Esophagus muscularis mucosa (tissue), 4 donors: ENCODE measurements around the gene AUTS2. TPM values are rescaled to one million over a fixed set of nuclear protein-coding genes. Genes with fewer than 3 reads are reported as not detected.
A peak's percentile ranks its signal among the peaks of the same experiment; 100 is the strongest.

ENCODE experiments used
- DNase-seq: peaks from one replicate; pipeline ENCODE4 v3.0.0-alpha.2; 2017; ENCODE audit errors: extremely low spot score
- H3K27ac ChIP-seq, 4 donors: fragments of 200-600 bp; sonication (generic); replicated peaks in 1 of 4; 1 replicate in 3 of 4; 2 replicates in 1 of 4; pipeline ENCODE4 v1.5.1; 2016 to 2019; ENCODE audit warnings: mild to moderate bottlenecking in 1 of 4
- H3K27me3 ChIP-seq, 4 donors: fragments of 200-600 bp; sonication (generic); one replicate each; pipeline versions ENCODE4 v1.5.1 to v1.6.0; 2016 to 2019
- H3K36me3 ChIP-seq, 4 donors: fragments of 200-600 bp; sonication (generic); one replicate each; pipeline ENCODE4 v1.5.1; 2016 to 2019
- H3K4me1 ChIP-seq, 4 donors: fragments of 200-600 bp; sonication (generic); one replicate each; pipeline ENCODE4 v1.5.1; 2016 to 2019
- H3K4me3 ChIP-seq, 4 donors: fragments of 200-600 bp; sonication (generic); 1 replicate in 2 of 4; 2 replicates in 2 of 4; pipeline ENCODE4 v1.5.1; 2016 to 2019; ENCODE audit warnings: mild to moderate bottlenecking in 4 of 4, moderate library complexity in 1 of 4
- H3K9me3 ChIP-seq, 4 donors: fragments of 200-600 bp; sonication (generic); 1 replicate in 3 of 4; 2 replicates in 1 of 4; pipeline ENCODE4 v1.5.1; 2016 to 2019
- CTCF ChIP-seq, 3 experiments: fragments of 200-600 bp in 2 of 3; fragments of 450-650 bp in 1 of 3; sonication (generic) in 2 of 3; IDR thresholded peaks; one replicate each; pipeline ENCODE4 v1.5.1; 2017 to 2019; ENCODE audit warnings: antibody characterized with exemption in 3 of 3, mild to moderate bottlenecking in 2 of 3, moderate library complexity in 1 of 3
- EP300 ChIP-seq: sonication (generic); formaldehyde crosslinking; IDR thresholded peaks from one replicate; pipeline ENCODE4 v1.6.1; 2017; ENCODE audit warnings: antibody characterized with exemption
- POLR2A ChIP-seq: fragments of 450-650 bp; IDR thresholded peaks from one replicate; pipeline ENCODE4 v1.6.1; 2017; ENCODE audit warnings: antibody characterized with exemption, moderate library complexity, mild to moderate bottlenecking, low read depth
- POLR2AphosphoS5 ChIP-seq, 2 donors: sonication (generic); formaldehyde crosslinking; IDR thresholded peaks; one replicate each; pipeline ENCODE4 v1.6.1; 2017; ENCODE audit warnings: antibody characterized with exemption in 2 of 2
- WGBS: methylation state at CpG from one replicate; pipeline ENCODE4 v1.1.5; 2018; 5-methylcytosine and 5-hydroxymethylcytosine counted together
- intact Hi-C: fragments of 100-400 bp; cut with DNase I; formaldehyde crosslinking; loops from one replicate; pipeline ENCODE4 v1.15.1; 2023
- total RNA-seq, 4 donors: library from RNA; depleted of rRNA; stranded (reverse); fragments of >200 nt; gene quantifications; one replicate each; pipeline versions ENCODE4 v1.1.0 to v1.2.1, GENCODE V29; 2016

AUTS2 gene
- total RNA-seq, 4 donors from 2014 or later = 18.5 to 44.9 (median 34.2) TPM

GRCh38 chr7:69682518-69682917, 84.2 kb downstream of the AUTS2 start:
- no peaks in the 10 kb centered on the region for H3K9me3 ChIP-seq
- peaks cover 13 to 70% (median 57%) of the 10 kb centered on the region in 4 donors for H3K4me1 ChIP-seq
- TF ChIP-seq CTCF (IDR thresholded peaks at IDR 0.05) = no peak
- TF ChIP-seq POLR2A = no peak
- TF ChIP-seq POLR2AphosphoS5 (IDR thresholded peaks at IDR 0.05) = no peak
- no peak for TF ChIP-seq EP300
- H3K27me3 ChIP-seq = no peaks in the 10 kb centered on the region
- WGBS = 80% methylated on average over 4 of the region's 4 CpGs
- no peak overlapping the region for H3K27ac ChIP-seq
- DNase-seq = no peak
- H3K4me3 ChIP-seq = no peak overlapping the region
- intact Hi-C loops = no loop called here
- H3K36me3 ChIP-seq = no peaks in the 10 kb centered on the region

GRCh38 chr7:69683002-69683401, 84.7 kb downstream of the AUTS2 start:
- H3K27me3 ChIP-seq = no peaks in the 10 kb centered on the region
- H3K36me3 ChIP-seq = no peaks in the 10 kb centered on the region
- TF ChIP-seq POLR2A (no peak), POLR2AphosphoS5 (IDR thresholded peaks at IDR 0.05) (no peak), EP300 (no peak)
- no peak overlapping the region for H3K4me3 ChIP-seq
- DNase-seq = no peak
- whole genome bisulfite sequencing = 86% methylated on average over 8 of the region's 8 CpGs
- H3K27ac ChIP-seq = no peak overlapping the region
- intact Hi-C loops = no loop called here
- no peaks in the 10 kb centered on the region for H3K9me3 ChIP-seq
- H3K4me1 ChIP-seq = peaks cover 9 to 70% (median 56%) of the 10 kb centered on the region in 4 donors

GRCh38 chr7:69684369-69685292, 86.4 kb downstream of the AUTS2 start:
- no peak for TF ChIP-seq EP300
- TF ChIP-seq POLR2AphosphoS5 (IDR thresholded peaks at IDR 0.05) = no peak
- no peak for TF ChIP-seq CTCF (IDR thresholded peaks at IDR 0.05)
- TF ChIP-seq POLR2A = no peak
- no peaks in the 10 kb centered on the region for H3K36me3 ChIP-seq
- intact Hi-C loops = no loop called here
- peaks cover 0 to 62% (median 43%) of the 10 kb centered on the region in 4 donors for H3K4me1 ChIP-seq
- no peaks in the 10 kb centered on the region for H3K27me3 ChIP-seq
- DNase-seq = no peak
- no peak overlapping the region for H3K4me3 ChIP-seq
- peak overlapping the region in 3 of 4 donors; percentile 5 to 20 (median 13) for H3K27ac ChIP-seq
- H3K9me3 ChIP-seq = no peaks in the 10 kb centered on the region
- 82% methylated on average over 8 of the region's 8 CpGs for WGBS

- no peaks in the 10 kb centered on the region for H3K9me3 ChIP-seq
- intact Hi-C loops = no loop called here
- peak overlapping the region in 3 of 4 donors; percentile 5 to 20 (median 13) for H3K27ac ChIP-seq
- no peak overlapping the region for H3K4me3 ChIP-seq
- H3K36me3 ChIP-seq = no peaks in the 10 kb centered on the region
- peaks cover 0 to 62% (median 42%) of the 10 kb centered on the region in 4 donors for H3K4me1 ChIP-seq
- DNase-seq = no peak
- no peaks in the 10 kb centered on the region for H3K27me3 ChIP-seq
- TF ChIP-seq POLR2AphosphoS5 (IDR thresholded peaks at IDR 0.05) (no peak), POLR2A (no peak), EP300 (no peak), CTCF (IDR thresholded peaks at IDR 0.05) (no peak)
- WGBS = 9% methylated on average over 1 of the region's 1 CpG
These were observed 87.0 kb downstream of the AUTS2 start for GRCh38 chr7:69685293-69685631.

GRCh38 chr7:69686366-69686765, 88.1 kb downstream of the AUTS2 start:
- H3K4me1 ChIP-seq = peaks cover 0 to 52% (median 35%) of the 10 kb centered on the region in 4 donors
- H3K27me3 ChIP-seq = no peaks in the 10 kb centered on the region
- H3K36me3 ChIP-seq = no peaks in the 10 kb centered on the region
- H3K9me3 ChIP-seq = no peaks in the 10 kb centered on the region
- WGBS = 91% methylated on average over 2 of the region's 2 CpGs
- DNase-seq = no peak
- no peak overlapping the region for H3K4me3 ChIP-seq
- no peak overlapping the region for H3K27ac ChIP-seq
- intact Hi-C loops = no loop called here
- TF ChIP-seq EP300 = no peak
- TF ChIP-seq POLR2A = no peak
- TF ChIP-seq POLR2AphosphoS5 (IDR thresholded peaks at IDR 0.05) = no peak
- no peak for TF ChIP-seq CTCF (IDR thresholded peaks at IDR 0.05)
